ENCODE results near the gene RRP15.

DNA sequence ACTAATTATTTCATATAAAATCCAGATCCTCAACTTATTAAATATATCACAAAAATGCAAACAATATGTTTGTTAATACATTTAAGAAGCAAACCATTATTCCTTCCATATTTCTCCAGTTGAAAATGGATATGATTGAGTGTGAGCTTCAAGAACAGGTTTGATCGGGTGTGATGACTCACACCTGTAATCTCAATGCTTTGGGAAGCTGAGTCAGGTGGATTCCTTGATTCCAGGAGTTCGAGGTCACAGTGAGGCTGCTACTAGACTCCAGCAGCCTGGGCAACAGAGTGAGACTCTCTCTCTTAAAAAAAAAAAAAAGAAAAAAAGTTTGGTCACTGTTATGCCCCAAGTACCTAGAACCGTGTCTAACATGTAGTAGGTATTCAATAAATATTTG, 42.9 kb upstream of the RRP15 start:
- no peak for TF ChIP-seq POLR2A (IDR thresholded peaks at IDR 0.05)
- TF ChIP-seq, protein P1, sequence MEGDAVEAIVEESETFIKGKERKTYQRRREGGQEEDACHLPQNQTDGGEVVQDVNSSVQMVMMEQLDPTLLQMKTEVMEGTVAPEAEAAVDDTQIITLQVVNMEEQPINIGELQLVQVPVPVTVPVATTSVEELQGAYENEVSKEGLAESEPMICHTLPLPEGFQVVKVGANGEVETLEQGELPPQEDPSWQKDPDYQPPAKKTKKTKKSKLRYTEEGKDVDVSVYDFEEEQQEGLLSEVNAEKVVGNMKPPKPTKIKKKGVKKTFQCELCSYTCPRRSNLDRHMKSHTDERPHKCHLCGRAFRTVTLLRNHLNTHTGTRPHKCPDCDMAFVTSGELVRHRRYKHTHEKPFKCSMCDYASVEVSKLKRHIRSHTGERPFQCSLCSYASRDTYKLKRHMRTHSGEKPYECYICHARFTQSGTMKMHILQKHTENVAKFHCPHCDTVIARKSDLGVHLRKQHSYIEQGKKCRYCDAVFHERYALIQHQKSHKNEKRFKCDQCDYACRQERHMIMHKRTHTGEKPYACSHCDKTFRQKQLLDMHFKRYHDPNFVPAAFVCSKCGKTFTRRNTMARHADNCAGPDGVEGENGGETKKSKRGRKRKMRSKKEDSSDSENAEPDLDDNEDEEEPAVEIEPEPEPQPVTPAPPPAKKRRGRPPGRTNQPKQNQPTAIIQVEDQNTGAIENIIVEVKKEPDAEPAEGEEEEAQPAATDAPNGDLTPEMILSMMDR (IDR thresholded peaks at IDR 0.05), result no peak
- TF ChIP-seq POLR2AphosphoS5 (IDR thresholded peaks at IDR 0.05), result no peak
